TTC549 (cell line): ENCODE results near the gene TMEM184A.

ENCODE experiments used
- FAIRE-seq: peaks from 2 replicates; lab custom pipeline; 2012; peaks lifted over from hg19 to GRCh38; lab: Jason Lieb, UNC

TMEM184A gene

DNA sequence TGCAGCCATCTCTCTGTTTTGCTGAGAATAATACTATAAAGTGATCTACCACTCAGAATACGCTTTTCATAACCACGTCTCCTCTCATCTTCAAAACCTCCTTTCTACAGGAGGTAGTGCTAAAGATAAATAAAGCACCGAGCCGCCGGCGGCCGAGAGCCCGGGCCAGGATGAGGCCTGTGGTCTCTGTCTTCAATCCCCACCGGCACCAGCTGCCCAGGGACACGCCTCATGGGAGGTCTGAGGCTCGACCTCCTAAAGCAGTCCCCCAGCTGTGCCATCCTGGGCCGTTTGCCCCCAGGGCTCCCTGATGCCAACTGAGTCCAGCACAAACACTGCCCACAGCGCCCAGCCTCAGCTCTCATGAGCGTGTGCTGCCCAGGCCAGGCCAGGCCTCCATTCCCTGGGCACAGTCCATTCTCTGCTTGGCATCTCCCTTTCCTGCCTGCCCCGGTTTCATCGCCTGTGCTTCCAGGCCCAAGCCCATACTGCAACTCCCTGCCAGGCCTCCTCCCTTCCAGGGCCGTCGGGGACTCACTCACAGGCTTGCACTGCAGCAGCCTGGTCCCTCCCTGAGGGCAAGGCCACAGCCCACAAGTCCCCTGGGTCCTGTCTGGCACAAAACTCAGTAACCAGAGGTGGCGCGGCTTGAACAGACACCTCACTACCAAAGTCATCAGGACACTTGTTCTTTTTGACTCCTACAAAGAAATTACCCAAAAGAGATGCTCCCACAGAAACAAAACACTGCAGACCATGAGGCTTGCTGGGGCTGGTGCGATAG lies 54.3 kb downstream of the TMEM184A start:
- no peak for FAIRE-seq

DNA sequence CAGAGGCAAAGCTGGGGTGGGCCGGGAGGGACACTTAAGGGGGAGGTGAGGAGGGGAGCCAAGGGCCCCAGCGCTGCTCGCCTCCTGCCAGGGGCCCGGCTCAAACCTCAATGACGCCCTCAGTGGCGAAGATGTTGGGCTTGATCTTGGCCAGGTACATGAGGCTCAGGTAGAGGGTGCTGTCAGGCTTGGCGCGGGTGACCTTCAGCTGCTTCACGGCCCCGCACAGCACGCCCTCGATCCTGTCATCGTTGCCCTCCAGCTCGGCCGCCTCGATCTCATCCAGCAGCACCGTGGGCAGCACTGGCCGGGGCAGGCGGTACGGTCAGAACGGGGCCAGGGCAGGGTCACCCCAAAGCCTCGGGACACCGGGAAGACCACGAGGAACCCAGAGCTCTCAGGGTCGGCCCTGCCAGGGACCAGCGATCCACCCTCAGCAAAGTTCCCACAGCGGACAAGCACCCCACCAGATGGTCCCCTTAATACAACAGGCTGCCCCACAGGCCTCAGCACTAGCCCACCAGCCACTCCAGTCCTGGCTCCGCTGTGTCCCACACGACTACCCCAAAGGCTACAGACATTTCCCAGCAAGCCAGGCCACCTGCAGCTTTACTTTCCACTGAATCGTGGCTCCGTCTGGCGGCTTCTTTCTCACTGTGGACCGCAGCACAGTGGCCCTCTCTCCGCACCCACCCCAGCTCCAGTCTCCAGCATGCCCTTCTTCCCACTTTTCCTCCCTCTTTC lies 55.8 kb downstream of the TMEM184A start:
- FAIRE-seq, result no peak

DNA sequence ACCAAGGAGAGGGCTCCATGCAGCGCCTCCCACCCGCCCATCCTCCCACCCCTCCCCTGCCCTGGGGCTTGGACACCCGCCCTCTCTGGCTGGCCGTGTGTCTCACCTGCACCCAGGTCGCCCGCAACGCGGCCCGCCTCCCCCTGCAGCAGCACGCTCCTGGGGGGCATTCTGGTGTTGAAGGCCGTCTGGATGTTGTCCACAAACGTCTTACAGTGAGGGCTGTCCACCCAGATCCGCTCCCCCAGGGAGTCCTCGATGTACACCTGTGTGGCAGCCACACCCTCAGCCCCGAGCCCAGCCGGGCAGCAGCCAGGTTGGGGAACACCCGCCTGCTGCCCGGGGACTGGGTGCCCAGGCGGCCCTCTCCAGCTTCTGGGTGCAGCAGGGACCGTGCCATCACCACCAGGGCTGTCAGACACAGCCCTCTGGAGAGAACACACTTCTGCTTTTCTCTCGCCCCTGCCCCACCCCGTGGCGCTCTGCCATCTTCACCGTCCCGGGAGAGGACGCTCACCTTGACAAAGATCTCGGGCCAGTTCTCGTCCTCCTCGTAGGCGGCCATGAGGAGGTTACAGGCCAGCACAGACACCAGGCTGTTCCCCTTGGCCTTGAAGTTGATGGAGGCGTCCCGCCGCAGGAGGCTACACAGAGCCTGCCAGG lies 56.5 kb downstream of the TMEM184A start:
- FAIRE-seq, result no peak

DNA sequence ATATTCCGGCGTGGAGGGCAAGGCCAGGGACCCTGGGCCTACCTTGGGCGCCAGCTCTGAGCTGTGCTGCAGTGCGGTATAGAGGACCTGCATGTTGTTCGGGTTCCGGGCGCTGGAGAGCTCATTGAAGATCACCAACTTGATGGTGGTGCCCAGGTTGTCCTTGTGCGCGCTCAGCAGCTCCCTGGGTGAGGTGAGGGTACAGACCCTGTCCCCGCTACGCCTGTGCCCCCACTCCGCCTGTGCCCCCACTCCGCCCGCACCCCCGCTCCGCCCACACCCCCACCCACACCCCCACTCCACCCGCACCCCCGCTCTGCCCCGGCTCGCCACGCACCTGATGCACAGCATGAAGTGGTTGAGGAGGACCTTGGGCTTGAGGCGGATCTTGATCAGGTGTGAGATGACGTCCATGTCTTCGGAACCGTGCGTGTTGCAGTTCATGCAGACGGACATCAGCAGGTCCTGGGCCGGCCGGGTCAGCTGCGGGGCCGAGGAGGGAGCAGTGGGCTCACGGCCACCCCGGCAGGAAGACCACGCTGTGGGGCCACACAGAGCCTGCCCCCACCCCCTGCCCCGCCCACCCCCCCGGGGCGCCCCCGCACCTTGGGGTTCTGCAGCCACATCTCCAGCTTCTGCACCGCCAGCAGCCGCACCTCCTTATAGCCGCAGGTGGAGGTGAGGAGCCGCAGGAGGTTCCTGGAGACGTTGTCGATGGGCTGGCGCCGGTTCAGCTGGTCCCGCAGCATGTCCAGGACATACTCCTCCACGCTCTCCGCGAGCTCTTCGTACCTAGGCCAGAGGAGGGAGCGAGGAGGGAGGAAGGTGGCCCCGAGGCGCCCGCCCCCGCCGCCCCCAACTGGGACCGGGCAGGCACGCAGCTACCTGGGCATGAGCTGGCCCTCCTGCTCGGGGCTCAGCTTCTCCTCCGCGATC lies 57.4 kb downstream of the TMEM184A start:
- FAIRE-seq, result no peak

DNA sequence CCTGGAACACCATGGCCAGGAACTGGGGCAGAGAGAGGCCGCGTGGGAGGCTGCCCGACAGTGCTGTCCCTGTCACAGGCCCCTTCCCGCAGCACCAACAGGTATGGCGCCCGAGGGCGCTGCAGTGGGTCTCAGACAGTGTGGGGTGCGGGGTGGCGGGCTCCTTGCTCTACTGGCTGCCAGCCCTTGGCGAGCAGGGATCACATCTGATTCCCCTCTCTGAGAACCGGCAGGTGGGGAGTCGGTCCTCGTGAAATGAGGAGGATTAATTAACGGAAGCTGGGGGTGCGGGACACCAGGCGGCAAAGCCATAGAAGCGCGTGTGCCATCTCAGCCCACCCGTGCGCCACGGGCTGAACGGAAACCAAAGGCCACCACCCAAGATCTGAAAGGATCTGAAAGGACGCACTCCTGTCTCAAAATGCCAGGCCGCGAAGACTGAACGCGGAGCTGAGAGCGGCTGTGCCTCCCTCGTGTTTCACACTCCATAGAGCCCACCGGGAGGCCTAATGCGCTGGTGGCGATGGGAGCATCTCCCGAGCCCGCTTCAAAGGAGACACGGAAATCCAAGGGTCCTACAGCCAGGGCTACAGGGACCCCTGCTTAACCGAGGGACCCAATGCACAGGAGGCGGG lies 58.6 kb downstream of the TMEM184A start:
- no peak for FAIRE-seq

DNA sequence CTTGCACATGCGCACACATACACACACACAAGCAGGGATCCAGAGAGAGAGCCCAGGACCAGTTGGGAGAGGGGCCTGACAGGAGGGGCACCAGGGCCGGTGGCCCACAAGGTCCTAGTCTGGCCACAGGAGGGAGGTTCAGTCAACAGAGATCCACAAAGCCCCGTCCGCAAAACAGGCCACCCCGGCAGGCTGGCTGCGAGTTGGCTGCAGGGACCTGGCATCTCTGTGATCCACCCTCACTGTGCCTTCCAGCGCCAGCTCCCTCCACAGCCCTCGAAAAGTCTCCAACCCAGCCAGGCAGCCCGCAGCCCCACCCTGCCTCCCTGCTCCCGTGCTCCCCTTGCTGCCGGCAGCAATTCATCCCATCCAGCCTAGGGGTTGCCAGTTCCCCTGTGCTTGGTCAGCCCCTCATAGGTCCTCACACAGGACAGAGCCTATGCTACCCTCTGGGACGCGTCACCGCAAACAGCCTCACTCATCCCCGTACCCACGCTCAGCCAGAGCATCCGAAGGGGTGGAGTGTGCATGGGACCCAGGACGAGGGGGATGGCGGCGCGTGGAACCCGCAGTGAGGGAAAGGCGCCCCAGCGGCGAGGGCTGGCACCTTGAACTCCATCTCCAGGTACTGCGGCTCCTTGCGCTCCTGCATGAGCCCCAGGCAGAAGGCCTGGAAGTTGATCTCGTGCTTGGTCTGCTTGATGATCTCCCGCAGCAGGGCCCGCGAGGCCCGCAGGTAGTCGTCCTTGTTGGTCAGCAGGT lies 59.3 kb downstream of the TMEM184A start:
- no peak for FAIRE-seq

DNA sequence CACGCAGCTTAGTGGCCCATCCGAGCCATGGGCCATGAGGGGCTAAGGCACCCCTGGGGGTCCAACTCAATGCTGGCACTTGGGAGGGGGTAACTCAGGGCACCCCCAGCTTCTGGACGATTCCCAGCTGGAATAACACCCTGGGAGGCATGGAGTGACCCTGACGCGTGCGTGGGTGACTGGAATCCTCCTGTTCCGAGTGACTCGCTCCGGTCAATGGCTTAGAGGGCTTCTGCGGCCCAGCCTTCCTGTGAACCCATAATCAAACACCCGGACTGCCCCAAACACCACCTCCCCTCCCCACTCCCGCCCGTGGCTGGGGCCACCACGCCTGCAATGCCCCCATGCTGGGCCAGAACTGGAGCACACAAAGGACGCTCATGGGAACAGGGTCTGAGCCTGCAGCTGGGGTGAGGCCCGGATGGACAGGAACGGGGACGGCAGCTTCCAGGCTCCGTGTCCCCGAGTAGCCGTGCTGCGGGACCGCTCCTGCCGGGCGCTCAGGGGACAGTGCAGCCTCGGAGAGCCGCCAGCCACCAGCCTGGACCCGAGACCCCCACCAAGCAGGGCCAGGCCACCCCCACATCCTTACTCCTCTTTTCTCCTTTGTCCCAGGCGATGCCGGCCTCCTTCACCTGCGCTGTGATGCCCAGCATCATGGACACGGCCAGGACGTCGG lies 60.3 kb downstream of the TMEM184A start:
- no peak for FAIRE-seq

DNA sequence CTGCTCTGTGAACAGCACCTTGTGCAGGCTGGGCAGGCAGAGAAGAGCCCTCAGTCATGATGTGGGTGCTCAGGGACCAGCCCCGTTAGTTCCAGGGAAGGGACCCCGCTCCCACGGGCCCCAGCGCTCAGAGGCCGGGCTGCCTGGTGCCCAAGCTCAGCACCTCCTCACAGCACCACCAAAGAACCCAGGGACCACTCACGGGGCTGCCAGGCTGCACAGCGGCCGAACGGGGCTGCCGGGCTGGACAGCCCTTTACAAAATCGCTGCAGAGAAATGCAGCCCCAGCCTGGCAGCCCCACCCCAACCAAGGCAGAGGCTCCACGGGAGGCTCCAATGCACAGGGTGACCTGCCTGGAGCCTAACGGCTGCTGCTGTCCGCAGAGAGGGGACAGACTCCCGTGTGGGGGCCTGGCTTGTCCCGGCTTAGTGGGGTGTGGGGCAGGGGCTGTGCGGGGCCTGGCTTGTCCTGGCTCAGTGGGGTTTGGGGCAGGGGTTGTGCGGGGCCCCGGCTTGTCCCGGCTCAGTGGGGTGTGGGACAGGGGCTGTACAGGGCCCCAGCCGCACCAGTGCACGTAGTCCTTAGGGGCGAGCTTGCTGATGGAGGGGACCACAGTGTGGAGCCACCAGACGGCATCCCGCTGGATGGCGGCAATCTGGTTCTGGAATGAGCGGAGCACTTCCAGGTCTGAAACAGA lies 61.0 kb downstream of the TMEM184A start:
- no peak for FAIRE-seq

DNA sequence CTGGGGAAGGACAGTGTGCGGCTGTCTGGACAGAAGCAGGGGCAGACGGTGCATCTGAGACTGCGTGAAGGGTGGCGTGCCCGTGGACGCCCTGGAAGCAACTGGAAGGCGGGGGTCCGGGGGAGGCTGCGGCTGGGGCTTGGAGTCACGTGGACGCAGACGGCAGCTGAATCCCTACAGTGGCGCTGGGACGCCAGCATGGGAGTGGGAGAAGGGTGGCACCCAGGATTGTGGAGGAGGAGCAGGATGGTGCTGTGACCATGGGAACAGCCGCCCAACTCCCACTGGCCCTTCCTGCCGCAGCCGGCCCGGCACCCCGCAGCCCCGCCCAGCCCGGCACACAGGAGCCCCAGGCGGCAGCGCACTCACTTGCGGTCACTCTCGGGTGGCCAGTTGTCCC lies 61.6 kb downstream of the TMEM184A start:
- FAIRE-seq, result no peak

DNA sequence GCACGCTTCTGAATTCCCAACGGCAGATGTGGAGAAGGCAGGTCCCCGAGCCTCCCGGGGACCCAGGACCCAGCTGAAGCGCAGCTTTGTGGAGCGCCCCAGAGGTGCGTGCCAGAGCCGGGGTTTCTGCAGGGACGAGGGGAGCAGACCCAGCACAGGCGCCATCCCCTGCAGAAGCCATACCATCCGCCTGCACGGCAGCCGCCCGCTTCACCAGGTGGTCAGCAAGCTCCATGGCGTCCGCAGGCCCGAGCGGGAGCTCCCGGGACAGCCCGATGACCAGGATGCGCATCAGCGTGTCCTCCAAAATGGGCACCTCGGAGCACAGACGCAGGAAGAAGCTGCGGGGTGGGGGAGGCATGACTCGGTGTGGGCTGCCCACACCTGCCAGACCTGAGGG lies 62.4 kb downstream of the TMEM184A start:
- FAIRE-seq, result no peak

DNA sequence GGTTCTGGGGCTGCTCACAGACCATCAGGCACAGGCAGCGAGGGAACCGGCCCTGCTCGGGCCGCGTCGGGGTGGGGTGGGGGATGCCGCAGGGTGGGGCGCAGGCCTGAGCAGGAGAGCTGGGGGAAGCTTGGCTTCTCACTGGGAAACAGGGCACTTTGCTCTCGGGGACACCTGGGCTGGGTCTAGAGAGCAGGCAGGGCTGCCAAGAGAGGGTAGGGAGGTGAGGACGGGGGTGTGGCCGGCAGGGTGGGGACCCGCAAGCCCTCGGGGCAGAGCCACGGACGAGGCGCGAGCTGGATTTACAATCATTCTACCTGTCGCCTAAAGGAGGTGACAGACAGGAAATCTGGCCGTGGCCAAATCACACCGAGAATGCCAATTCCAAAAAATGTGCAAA lies 62.9 kb downstream of the TMEM184A start:
- FAIRE-seq, result no peak

DNA sequence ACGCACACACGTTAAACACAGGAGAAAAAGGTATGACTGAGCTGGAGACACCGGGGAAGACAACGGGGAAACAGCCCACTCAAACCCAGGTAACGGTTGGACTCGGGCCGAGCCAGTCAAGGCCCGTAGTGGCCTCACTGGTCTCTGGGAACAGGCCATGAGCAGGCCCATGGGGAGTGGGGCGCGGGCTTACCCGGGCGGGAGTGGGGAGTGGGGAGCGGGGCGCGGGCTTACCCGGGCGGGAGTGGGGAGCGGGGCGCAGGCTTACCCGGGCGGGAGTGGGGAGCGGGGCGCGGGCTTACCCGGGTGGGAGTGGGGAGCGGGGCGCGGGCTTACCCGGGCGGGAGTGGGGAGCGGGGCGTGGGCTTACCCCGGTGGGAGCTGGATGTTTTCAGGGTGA lies 63.4 kb downstream of the TMEM184A start:
- no peak for FAIRE-seq
